K562 (cell line): ENCODE results near the gene PICK1. TPM values are rescaled to one million over a fixed set of nuclear protein-coding genes. Genes with fewer than 3 reads are reported as not detected.

Experiments used
- BCLAF1 ChIP-seq, 2 experiments: fragments of 450-650 bp in 1 of 2; IDR thresholded peaks; 2 replicates each; pipeline ENCODE4 v1.6.1; 2011 to 2017; ENCODE audit warnings: low read depth in 2 of 2, antibody characterized with exemption in 1 of 2, borderline replicate concordance in 1 of 2, low read length in 1 of 2, mild to moderate bottlenecking in 1 of 2, mixed read lengths in 1 of 2; ENCODE audit not compliant: control insufficient read depth in 1 of 2
- CBX5 ChIP-seq: IDR thresholded peaks from 2 replicates; pipeline ENCODE4 v1.6.1; 2014; ENCODE audit warnings: low read depth, borderline replicate concordance
- EP300 ChIP-seq: IDR thresholded peaks from 2 replicates; pipeline ENCODE4 v1.6.1; 2012; ENCODE audit warnings: low read length, improper control_type of control experiment
- EWSR1 ChIP-seq: fragments of 450-650 bp; IDR thresholded peaks from 2 replicates; pipeline ENCODE4 v1.6.1; 2018; ENCODE audit warnings: borderline replicate concordance, mild to moderate bottlenecking, low read depth, moderate library complexity; ENCODE audit not compliant: partially characterized antibody
- FOXJ3 ChIP-seq: sonication (generic); formaldehyde crosslinking; IDR thresholded peaks from 2 replicates; pipeline ENCODE4 v1.4.0; 2020; ENCODE audit warnings: mild to moderate bottlenecking, missing genetic modification reagents
- GABPA ChIP-seq: fragments of 200-800 bp; sonication (Bioruptor generic); conservative IDR thresholded peaks from 2 replicates; pipeline ENCODE4 v1.6.1; 2016; ENCODE audit warnings: low read depth, missing genetic modification characterization, missing compliant biosample characterization
- HIVEP1 ChIP-seq: fragments of 250-450 bp; sonication (Bioruptor Pico); IDR thresholded peaks from 2 replicates; pipeline ENCODE4 v1.4.0; 2020; ENCODE audit warnings: mild to moderate bottlenecking
- HNRNPH1 ChIP-seq: fragments of 200-400 bp; formaldehyde crosslinking; optimal IDR thresholded peaks from 2 replicates; pipeline ENCODE3; 2017; ENCODE audit warnings: low read depth, mild to moderate bottlenecking, low read length, moderate library complexity
- KAT8 ChIP-seq: fragments of 450-650 bp; IDR thresholded peaks from 2 replicates; pipeline ENCODE4 v1.6.1; 2016; ENCODE audit warnings: low read depth, mild to moderate bottlenecking
- MAFF ChIP-seq: IDR thresholded peaks from 2 replicates; pipeline ENCODE4 v1.6.1; 2012; ENCODE audit warnings: low read length, improper control_type of control experiment
- MTA1 ChIP-seq: fragments of 450-650 bp; IDR thresholded peaks from 2 replicates; pipeline ENCODE4 v1.6.1; 2017; ENCODE audit warnings: borderline replicate concordance
- PTRF ChIP-seq: fragments of 450-650 bp; IDR thresholded peaks from 2 replicates; pipeline ENCODE4 v1.6.1; 2016; ENCODE audit warnings: mild to moderate bottlenecking, missing genetic modification characterization, missing compliant biosample characterization
- RAD51 ChIP-seq: fragments of 450-650 bp; IDR thresholded peaks from 2 replicates; pipeline ENCODE4 v1.7.1; 2016; ENCODE audit warnings: low read depth, mild to moderate bottlenecking, borderline replicate concordance
- RBFOX2 ChIP-seq: fragments of 200-400 bp; formaldehyde crosslinking; IDR thresholded peaks from 2 replicates; pipeline ENCODE4 v1.6.1; 2017; ENCODE audit warnings: low read depth, mild to moderate bottlenecking, low read length, moderate library complexity
- RBM34 ChIP-seq: fragments of 200-400 bp; formaldehyde crosslinking; IDR thresholded peaks from 2 replicates; pipeline ENCODE4 v1.6.1; 2018; ENCODE audit warnings: low read length, borderline replicate concordance; ENCODE audit not compliant: insufficient read depth
- SRSF7 ChIP-seq: fragments of 200-400 bp; formaldehyde crosslinking; optimal IDR thresholded peaks from 2 replicates; pipeline ENCODE3; 2017; ENCODE audit warnings: mild to moderate bottlenecking, low read depth, low read length
- TAF1 ChIP-seq: IDR thresholded peaks from 2 replicates; pipeline ENCODE4 v1.6.1; 2011; ENCODE audit warnings: mild to moderate bottlenecking, low read length, moderate library complexity; ENCODE audit not compliant: insufficient read depth, control insufficient read depth, severe bottlenecking; ENCODE audit errors: extremely low read depth
- TRIM28 ChIP-seq: fragments of 450-650 bp; IDR thresholded peaks from 2 replicates; pipeline ENCODE4 v1.6.1; 2017
- ZNF395 ChIP-seq: fragments of 200-800 bp; sonication (Bioruptor generic); IDR thresholded peaks from 2 replicates; pipeline ENCODE4 v1.6.1; 2017; ENCODE audit warnings: missing genetic modification characterization, missing compliant biosample characterization
- polyA plus RNA-seq, 8 experiments: library from polyadenylated mRNA; depleted of rRNA in 4 of 8; stranded (reverse) in 5 of 8; unstranded in 3 of 8; fragments of >200 nt; fragmentation: Nextera tagmentation in 2 of 8; fragmentation: Illumina TruSeq in 1 of 8; extraction: Ambion mirVana in 2 of 8; extraction: Trizol in 1 of 8; gene quantifications; 2 replicates each; pipeline versions ENCODE4 v1.2.1 to v1.2.3, GENCODE V29; 2011 to 2014; ENCODE audit warnings: inconsistent platforms in 1 of 8, missing spikeins in 1 of 8
- total RNA-seq, 7 experiments: library from RNA; depleted of rRNA in 6 of 7; stranded (reverse); fragments of >200 nt in 6 of 7; fragmentation: Illumina TruSeq in 2 of 7; extraction: Trizol in 2 of 7; gene quantifications; 2 replicates each; pipeline versions ENCODE4 v1.2.1 to v1.2.3, GENCODE V29; 2011 to 2021; ENCODE audit warnings: low replicate concordance in 1 of 7
- TF ChIP-seq, protein P1 (sequence below): fragments of 450-650 bp; IDR thresholded peaks from 2 replicates; pipeline ENCODE4 v1.6.1; 2017; ENCODE audit warnings: antibody characterized with exemption

Gene PICK1
- total and polyA plus RNA-seq, 9 of the 15 experiments (the other 6 are each of a cell fraction or from before 2014, with no cell fraction given), result 0.06 to 11.0 (median 7.9) TPM; not detected in 1

- no peak for TF ChIP-seq FOXJ3 (CRISPR knock-in tag)
- TF ChIP-seq RBM34, result no peak
- TF ChIP-seq SRSF7, result no peak
- no peak for TF ChIP-seq PTRF (tag)
- TF ChIP-seq CBX5, result no peak
- TF ChIP-seq RBFOX2, result no peak
- no peak for TF ChIP-seq EP300
- no peak for TF ChIP-seq TAF1
- TF ChIP-seq HIVEP1 (CRISPR knock-in tag), result no peak
- TF ChIP-seq MAFF, result no peak
- no peak for TF ChIP-seq TRIM28
- no peak for TF ChIP-seq BCLAF1 (IDR thresholded peaks at IDR 0.05; ENCODE audit: borderline replicate concordance in 1 of 2, control insufficient read depth in 1 of 2, low read depth in 2 of 2, low read length in 1 of 2)
- no peak for TF ChIP-seq GABPA (tag)
- TF ChIP-seq RAD51, result no peak
- TF ChIP-seq EWSR1, result no peak
- no peak for TF ChIP-seq HNRNPH1
- no peak for TF ChIP-seq KAT8
- no peak for TF ChIP-seq MTA1
- TF ChIP-seq, protein P1, sequence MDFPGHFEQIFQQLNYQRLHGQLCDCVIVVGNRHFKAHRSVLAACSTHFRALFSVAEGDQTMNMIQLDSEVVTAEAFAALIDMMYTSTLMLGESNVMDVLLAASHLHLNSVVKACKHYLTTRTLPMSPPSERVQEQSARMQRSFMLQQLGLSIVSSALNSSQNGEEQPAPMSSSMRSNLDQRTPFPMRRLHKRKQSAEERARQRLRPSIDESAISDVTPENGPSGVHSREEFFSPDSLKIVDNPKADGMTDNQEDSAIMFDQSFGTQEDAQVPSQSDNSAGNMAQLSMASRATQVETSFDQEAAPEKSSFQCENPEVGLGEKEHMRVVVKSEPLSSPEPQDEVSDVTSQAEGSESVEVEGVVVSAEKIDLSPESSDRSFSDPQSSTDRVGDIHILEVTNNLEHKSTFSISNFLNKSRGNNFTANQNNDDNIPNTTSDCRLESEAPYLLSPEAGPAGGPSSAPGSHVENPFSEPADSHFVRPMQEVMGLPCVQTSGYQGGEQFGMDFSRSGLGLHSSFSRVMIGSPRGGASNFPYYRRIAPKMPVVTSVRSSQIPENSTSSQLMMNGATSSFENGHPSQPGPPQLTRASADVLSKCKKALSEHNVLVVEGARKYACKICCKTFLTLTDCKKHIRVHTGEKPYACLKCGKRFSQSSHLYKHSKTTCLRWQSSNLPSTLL, result no peak
- no peak for TF ChIP-seq ZNF395 (CRISPR knock-in tag)
Measured at GRCh38 chr22:38034884-38035529, 22.2 kb upstream of the PICK1 start (continued).
